ENCODE data around the gene PHF1.
A peak's percentile ranks its signal among the peaks of the same experiment; 100 is the strongest.

PHF1 gene

DNA sequence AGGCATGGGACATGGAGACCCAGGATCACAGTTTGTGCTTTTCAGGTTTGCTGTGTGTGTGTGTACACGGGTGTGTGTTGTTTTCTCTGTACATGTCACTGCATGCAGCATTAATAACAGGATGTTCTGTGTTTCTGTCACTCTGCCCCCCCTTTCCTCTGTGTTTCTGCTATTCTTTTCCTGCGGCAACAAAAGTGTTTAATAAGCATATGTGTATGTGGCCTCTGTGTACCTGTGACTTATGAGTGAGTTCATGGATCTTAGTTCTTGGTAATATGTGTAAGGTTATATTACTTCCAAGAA is 18.9 kb downstream of the PHF1 start:
- no peak for DNase-seq (ENCODE audit: low read depth in 1 of 2, low spot score in 1 of 2)
- Histone ChIP-seq H3K27ac (replicated peaks) (no peak overlapping the region), H3K27me3 (ENCODE audit: insufficient read depth, poor library complexity, severe bottlenecking) (no peaks in the 10 kb centered on the region), H3K4me3 (replicated peaks; ENCODE audit: insufficient read depth, low read length) (no peak overlapping the region)
- TF ChIP-seq POLR2AphosphoS5 (IDR thresholded peaks at IDR 0.05; ENCODE audit: low read depth) (no peak), SPI1 (IDR thresholded peaks at IDR 0.05; ENCODE audit: borderline replicate concordance, low read depth) (no peak), GABPA (IDR thresholded peaks at IDR 0.05; ENCODE audit: low read depth) (no peak), CTCF (IDR thresholded peaks at IDR 0.05; ENCODE audit: insufficient read depth, low read length) (no peak)
- TF ChIP-seq, protein P1, sequence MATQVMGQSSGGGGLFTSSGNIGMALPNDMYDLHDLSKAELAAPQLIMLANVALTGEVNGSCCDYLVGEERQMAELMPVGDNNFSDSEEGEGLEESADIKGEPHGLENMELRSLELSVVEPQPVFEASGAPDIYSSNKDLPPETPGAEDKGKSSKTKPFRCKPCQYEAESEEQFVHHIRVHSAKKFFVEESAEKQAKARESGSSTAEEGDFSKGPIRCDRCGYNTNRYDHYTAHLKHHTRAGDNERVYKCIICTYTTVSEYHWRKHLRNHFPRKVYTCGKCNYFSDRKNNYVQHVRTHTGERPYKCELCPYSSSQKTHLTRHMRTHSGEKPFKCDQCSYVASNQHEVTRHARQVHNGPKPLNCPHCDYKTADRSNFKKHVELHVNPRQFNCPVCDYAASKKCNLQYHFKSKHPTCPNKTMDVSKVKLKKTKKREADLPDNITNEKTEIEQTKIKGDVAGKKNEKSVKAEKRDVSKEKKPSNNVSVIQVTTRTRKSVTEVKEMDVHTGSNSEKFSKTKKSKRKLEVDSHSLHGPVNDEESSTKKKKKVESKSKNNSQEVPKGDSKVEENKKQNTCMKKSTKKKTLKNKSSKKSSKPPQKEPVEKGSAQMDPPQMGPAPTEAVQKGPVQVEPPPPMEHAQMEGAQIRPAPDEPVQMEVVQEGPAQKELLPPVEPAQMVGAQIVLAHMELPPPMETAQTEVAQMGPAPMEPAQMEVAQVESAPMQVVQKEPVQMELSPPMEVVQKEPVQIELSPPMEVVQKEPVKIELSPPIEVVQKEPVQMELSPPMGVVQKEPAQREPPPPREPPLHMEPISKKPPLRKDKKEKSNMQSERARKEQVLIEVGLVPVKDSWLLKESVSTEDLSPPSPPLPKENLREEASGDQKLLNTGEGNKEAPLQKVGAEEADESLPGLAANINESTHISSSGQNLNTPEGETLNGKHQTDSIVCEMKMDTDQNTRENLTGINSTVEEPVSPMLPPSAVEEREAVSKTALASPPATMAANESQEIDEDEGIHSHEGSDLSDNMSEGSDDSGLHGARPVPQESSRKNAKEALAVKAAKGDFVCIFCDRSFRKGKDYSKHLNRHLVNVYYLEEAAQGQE (IDR thresholded peaks at IDR 0.05; ENCODE audit: insufficient replicate concordance, low read depth): no peak

DNA sequence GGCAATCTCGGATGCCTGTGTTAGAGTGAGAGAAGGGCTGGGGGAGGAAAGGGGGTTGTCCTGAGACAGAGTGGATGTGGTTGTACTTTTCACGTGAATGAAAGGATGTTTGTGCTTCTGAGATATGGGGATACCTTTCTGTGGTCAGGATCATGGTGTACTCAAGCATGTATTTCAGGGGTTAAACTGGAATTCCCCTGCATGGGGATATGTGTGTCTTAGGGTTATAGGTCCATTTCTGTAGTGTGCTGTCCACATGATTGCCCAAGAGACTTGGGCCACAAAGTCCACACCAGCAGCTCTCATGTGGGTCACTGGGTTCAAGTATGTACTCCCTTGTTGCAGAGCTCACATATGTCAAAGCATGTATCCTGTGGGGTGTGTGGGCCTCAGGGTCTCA is 19.5 kb downstream of the PHF1 start:
- no peak overlapping the region for H3K4me3 ChIP-seq (replicated peaks; ENCODE audit: insufficient read depth, low read length)
- H3K27me3 ChIP-seq (ENCODE audit: insufficient read depth, poor library complexity, severe bottlenecking): no peaks in the 10 kb centered on the region
- H3K27ac ChIP-seq (replicated peaks): no peak overlapping the region
- TF ChIP-seq SPI1 (IDR thresholded peaks at IDR 0.05; ENCODE audit: borderline replicate concordance, low read depth) (no peak), POLR2AphosphoS5 (IDR thresholded peaks at IDR 0.05; ENCODE audit: low read depth) (no peak), CTCF (IDR thresholded peaks at IDR 0.05; ENCODE audit: insufficient read depth, low read length) (no peak), GABPA (IDR thresholded peaks at IDR 0.05; ENCODE audit: low read depth) (no peak)
- TF ChIP-seq, protein P1 (IDR thresholded peaks at IDR 0.05; ENCODE audit: insufficient replicate concordance, low read depth): no peak
- DNase-seq (ENCODE audit: low read depth in 1 of 2, low spot score in 1 of 2): no peak

GRCh38 chr6:33430991-33431879 is 20.4 kb downstream of the PHF1 start:
- peak in 1 of 2 experiments; percentile 58 for DNase-seq (ENCODE audit: low read depth in 1 of 2, low spot score in 1 of 2)
- H3K27ac ChIP-seq (replicated peaks): peak overlapping the region; percentile 34
- no peaks in the 10 kb centered on the region for H3K27me3 ChIP-seq (ENCODE audit: insufficient read depth, poor library complexity, severe bottlenecking)
- H3K4me3 ChIP-seq (replicated peaks; ENCODE audit: insufficient read depth, low read length): no peak overlapping the region
- no peak for TF ChIP-seq POLR2AphosphoS5 (IDR thresholded peaks at IDR 0.05; ENCODE audit: low read depth)
- TF ChIP-seq, protein P1 (IDR thresholded peaks at IDR 0.05; ENCODE audit: insufficient replicate concordance, low read depth): no peak
- no peak for TF ChIP-seq CTCF (IDR thresholded peaks at IDR 0.05; ENCODE audit: insufficient read depth, low read length)
- TF ChIP-seq GABPA (IDR thresholded peaks at IDR 0.05; ENCODE audit: low read depth): no peak
- TF ChIP-seq SPI1 (IDR thresholded peaks at IDR 0.05; ENCODE audit: borderline replicate concordance, low read depth): no peak
